ENCODE measurements around the gene NRP2.

- no peak for TF ChIP-seq CTCF (IDR thresholded peaks at IDR 0.05; ENCODE audit: poor library complexity)
- TF ChIP-seq EZH2 (IDR thresholded peaks at IDR 0.05; ENCODE audit: borderline replicate concordance) = no peak
These were observed 25.9 kb downstream of the NRP2 start for GRCh38 chr2:205708231-205708631.
